H1 (cell line): ENCODE measurements around the gene DSTN. TPM values are rescaled to one million over a fixed set of nuclear protein-coding genes. Genes with fewer than 3 reads are reported as not detected.

Experiments used
- ASH2L ChIP-seq: fragments of 200-600, 300-600 bp; sonication (generic); IDR thresholded peaks from one replicate; pipeline ENCODE4 v1.7.1; 2017; ENCODE audit warnings: low read length
- EGR1 ChIP-seq: IDR thresholded peaks from 2 replicates; pipeline ENCODE4 v1.6.1; 2011; ENCODE audit warnings: low read depth, low read length, borderline replicate concordance
- RNF2 ChIP-seq: fragments of 200-900, 300-1000 bp; sonication (generic); IDR thresholded peaks from 2 replicates; pipeline ENCODE4 v1.7.1; 2016; ENCODE audit warnings: borderline replicate concordance, low read depth, mild to moderate bottlenecking, antibody characterized with exemption, low read length; ENCODE audit not compliant: poor library complexity, severe bottlenecking; ENCODE audit errors: missing control alignments
- polyA plus RNA-seq, 7 experiments: library from polyadenylated mRNA; depleted of rRNA in 3 of 7; stranded (reverse) in 5 of 7; unstranded in 2 of 7; fragments of >200 nt in 5 of 7; fragments of 200-250 nt in 2 of 7; gene quantifications; 1 replicate in 5 of 7; 2 replicates in 1 of 7; 4 replicates in 1 of 7; pipeline versions ENCODE4 v1.2.1 to v1.2.3, GENCODE V29; 2011 to 2013; ENCODE audit warnings: missing spikeins in 2 of 7, mixed read lengths in 2 of 7
- total RNA-seq: library from RNA; stranded (reverse); fragmentation: NEBNext Ultra II Directional; extraction: Animal tissue kit (Norgen Biotek cat#: 25700); gene quantifications from 2 replicates; pipeline ENCODE4 v1.2.1, GENCODE V29; 2021

Gene DSTN
- total and polyA plus RNA-seq, 2 of the 8 experiments (the other 6 are each of a cell fraction or from before 2014, with no cell fraction given): 43.3 to 208 TPM

DNA sequence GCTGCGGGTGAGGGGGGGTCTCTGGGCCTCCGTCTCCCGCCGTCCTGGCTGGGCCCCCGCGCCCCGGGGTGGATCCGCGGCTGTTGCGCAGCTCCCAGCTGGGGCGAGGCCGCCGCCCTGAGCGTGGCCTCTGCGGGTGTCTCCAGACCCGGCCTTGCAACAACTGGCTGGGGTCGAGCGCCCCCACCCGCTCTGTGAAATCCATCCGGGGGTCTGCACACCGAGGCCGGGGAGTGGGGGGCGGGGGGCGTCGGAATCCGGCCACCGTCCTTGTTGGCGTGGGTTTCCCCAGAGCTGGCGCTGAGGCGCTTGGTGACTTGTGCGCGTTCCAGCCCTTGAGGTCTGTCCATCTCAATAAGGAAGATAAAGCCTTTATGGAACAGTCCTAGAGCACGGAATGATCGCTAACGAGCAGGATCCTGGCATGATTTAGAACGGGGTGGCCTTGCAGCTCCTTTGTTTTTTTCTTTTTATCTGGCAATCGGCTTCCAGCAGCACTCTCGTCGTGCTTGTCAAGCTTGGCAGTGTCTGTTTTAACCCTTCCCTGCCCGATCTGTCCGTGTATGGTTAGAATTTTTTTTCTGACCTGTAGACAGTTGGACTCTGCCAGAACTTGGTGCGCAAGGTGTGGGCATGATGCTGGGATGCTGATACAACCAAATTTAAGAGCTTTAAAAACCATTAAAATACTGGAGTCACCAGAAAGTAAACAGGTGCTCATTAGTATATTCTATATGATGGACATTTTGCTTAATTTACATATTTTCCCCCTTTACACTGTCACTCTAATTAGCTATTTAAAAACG lies 675 bp downstream of the DSTN start (continued):
- TF ChIP-seq ASH2L: no peak
- no peak for TF ChIP-seq RNF2
- TF ChIP-seq EGR1: no peak
